HepG2 (cell line): ENCODE results near the gene SULT2A1. TPM values are rescaled to one million over a fixed set of nuclear protein-coding genes. Genes with fewer than 3 reads are reported as not detected.
A peak's percentile ranks its signal among the peaks of the same experiment; 100 is the strongest.

Experiments used
- CBX1 ChIP-seq: IDR thresholded peaks from one replicate; pipeline ENCODE4 v1.6.1; 2016; ENCODE audit warnings: antibody characterized with exemption, low read depth
- ELF3 ChIP-seq: IDR thresholded peaks from 2 replicates; pipeline ENCODE4 v1.6.1; 2016; ENCODE audit warnings: missing genetic modification reagents, missing compliant biosample characterization
- HNF4G ChIP-seq, 2 experiments: sonication (generic) in 1 of 2; formaldehyde crosslinking in 1 of 2; IDR thresholded peaks; 2 replicates each; pipeline versions ENCODE4 v1.4.0 to v1.6.1; 2011 to 2020; ENCODE audit warnings: borderline replicate concordance in 2 of 2, low read depth in 2 of 2, mild to moderate bottlenecking in 2 of 2, low read length in 1 of 2, missing genetic modification reagents in 1 of 2, moderate library complexity in 1 of 2
- KAT2B ChIP-seq: fragments of 150-350 bp; IDR thresholded peaks from 2 replicates; pipeline ENCODE4 v1.6.1; 2014; ENCODE audit warnings: low read depth, low read length, borderline replicate concordance
- KDM5B ChIP-seq: sonication (generic); formaldehyde crosslinking; IDR thresholded peaks from 2 replicates; pipeline ENCODE4 v1.4.0; 2020; ENCODE audit warnings: missing genetic modification reagents, mild to moderate bottlenecking, borderline replicate concordance
- NR2F2 ChIP-seq: IDR thresholded peaks from 2 replicates; pipeline ENCODE4 v1.6.1; 2012; ENCODE audit warnings: low read depth, inconsistent platforms, borderline replicate concordance
- PTBP1 ChIP-seq: fragments of 200-400 bp; formaldehyde crosslinking; IDR thresholded peaks from 2 replicates; pipeline ENCODE4 v1.6.1; 2018; ENCODE audit warnings: low read length, low read depth; ENCODE audit not compliant: poor library complexity, severe bottlenecking
- ZBTB7B ChIP-seq: sonication (generic); formaldehyde crosslinking; IDR thresholded peaks from 2 replicates; pipeline ENCODE4 v1.4.0; 2020; ENCODE audit warnings: missing genetic modification reagents
- ZC3H4 ChIP-seq: sonication (generic); formaldehyde crosslinking; IDR thresholded peaks from 2 replicates; pipeline ENCODE4 v1.4.0; 2020; ENCODE audit warnings: missing genetic modification reagents, borderline replicate concordance
- ZFP41 ChIP-seq: sonication (generic); formaldehyde crosslinking; IDR thresholded peaks from 2 replicates; pipeline ENCODE4 v1.4.0; 2020; ENCODE audit warnings: mild to moderate bottlenecking, missing genetic modification reagents, borderline replicate concordance
- ZFP82 ChIP-seq: sonication (generic); formaldehyde crosslinking; IDR thresholded peaks from 2 replicates; pipeline ENCODE4 v1.5.1; 2020; ENCODE audit warnings: mild to moderate bottlenecking, missing genetic modification reagents, borderline replicate concordance
- ZNF224 ChIP-seq: sonication (generic); formaldehyde crosslinking; IDR thresholded peaks from 2 replicates; pipeline ENCODE4 v1.5.0; 2020; ENCODE audit warnings: mild to moderate bottlenecking, missing genetic modification reagents
- ZNF354B ChIP-seq: sonication (generic); formaldehyde crosslinking; IDR thresholded peaks from 2 replicates; pipeline ENCODE4 v1.8.0; 2022; ENCODE audit warnings: mild to moderate bottlenecking, missing genetic modification reagents
- ZNF484 ChIP-seq: sonication (generic); formaldehyde crosslinking; IDR thresholded peaks from 2 replicates; pipeline ENCODE4 v1.5.1; 2020; ENCODE audit warnings: mild to moderate bottlenecking, low read depth, missing genetic modification reagents, borderline replicate concordance
- ZNF589 ChIP-seq: sonication (generic); formaldehyde crosslinking; conservative IDR thresholded peaks from 2 replicates; pipeline ENCODE4 v1.8.0; 2022; ENCODE audit warnings: mild to moderate bottlenecking, moderate library complexity, missing genetic modification reagents
- ZNF660 ChIP-seq: sonication (generic); formaldehyde crosslinking; IDR thresholded peaks from 2 replicates; pipeline ENCODE4 v1.5.1; 2020; ENCODE audit warnings: mild to moderate bottlenecking, low read depth, missing genetic modification reagents, borderline replicate concordance
- ZNF768 ChIP-seq: sonication (generic); formaldehyde crosslinking; IDR thresholded peaks from 2 replicates; pipeline ENCODE4 v1.4.0; 2020; ENCODE audit warnings: missing genetic modification reagents
- ZNF770 ChIP-seq: sonication (generic); formaldehyde crosslinking; IDR thresholded peaks from 2 replicates; pipeline ENCODE4 v1.5.0; 2020; ENCODE audit warnings: mild to moderate bottlenecking, missing genetic modification reagents
- ZSCAN25 ChIP-seq: sonication (generic); formaldehyde crosslinking; IDR thresholded peaks from 2 replicates; pipeline ENCODE4 v1.8.0; 2022; ENCODE audit warnings: mild to moderate bottlenecking, missing genetic modification reagents
- polyA plus RNA-seq, 8 experiments: library from polyadenylated mRNA; depleted of rRNA in 3 of 8; stranded (reverse) in 7 of 8; unstranded in 1 of 8; fragments of >200 nt; fragmentation: Illumina TruSeq in 4 of 8; extraction: Trizol in 4 of 8; gene quantifications; 2 replicates each; pipeline versions ENCODE4 v1.2.1 to v1.2.3, GENCODE V29; 2011 to 2016; ENCODE audit warnings: low read depth in 4 of 8, missing spikeins in 1 of 8, mixed read lengths in 1 of 8; ENCODE audit not compliant: insufficient read depth in 1 of 8
- total RNA-seq, 5 experiments: library from RNA; depleted of rRNA; stranded (reverse); fragments of >200 nt; fragmentation: Illumina TruSeq; extraction: Trizol; gene quantifications; 2 replicates each; pipeline ENCODE4 v1.2.3, GENCODE V29; 2016; ENCODE audit warnings: low read depth in 1 of 5
- TF ChIP-seq, protein P1 (sequence below): sonication (generic); formaldehyde crosslinking; IDR thresholded peaks from 2 replicates; pipeline ENCODE4 v1.4.0; 2020; ENCODE audit warnings: missing genetic modification reagents
- TF ChIP-seq, protein P2 (sequence below): sonication (generic); formaldehyde crosslinking; IDR thresholded peaks from 2 replicates; pipeline ENCODE4 v1.5.0; 2020; ENCODE audit warnings: missing genetic modification reagents, mild to moderate bottlenecking, borderline replicate concordance
- TF ChIP-seq, protein P3 (sequence below): sonication (generic); formaldehyde crosslinking; IDR thresholded peaks from 2 replicates; pipeline ENCODE4 v1.4.0; 2020; ENCODE audit warnings: missing genetic modification reagents, low read depth, mild to moderate bottlenecking, borderline replicate concordance

SULT2A1 gene
- total and polyA plus RNA-seq, 2 of the 13 experiments (the other 11 are each of a cell fraction or from before 2014, with no cell fraction given): 137 to 193 TPM

DNA sequence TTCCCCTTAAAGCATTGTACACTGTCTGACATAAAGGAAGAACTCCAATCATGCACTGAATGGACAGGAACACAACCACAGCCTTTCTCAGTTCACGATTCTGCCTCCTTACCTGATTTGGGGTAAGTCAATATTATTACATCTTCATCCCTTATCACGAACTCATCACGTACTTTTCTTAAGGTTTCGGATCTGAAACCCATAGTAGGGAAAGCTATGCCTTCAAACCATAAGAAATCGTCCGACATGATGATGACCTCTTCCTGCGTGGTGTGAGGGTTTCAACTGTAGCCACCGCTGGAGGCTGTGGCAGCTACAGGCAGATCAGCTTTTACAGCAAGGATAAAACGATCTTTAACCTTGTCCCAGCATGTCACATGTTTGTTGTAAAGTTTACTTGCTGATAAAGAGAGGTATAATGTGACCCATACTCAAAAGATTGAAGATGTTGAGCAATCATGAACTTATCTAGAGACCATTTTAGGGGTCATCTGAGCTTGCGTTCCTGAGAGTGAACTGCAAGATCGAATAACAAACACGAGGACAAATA lies at the start of gene SULT2A1 (continued):
- TF ChIP-seq, protein P1, sequence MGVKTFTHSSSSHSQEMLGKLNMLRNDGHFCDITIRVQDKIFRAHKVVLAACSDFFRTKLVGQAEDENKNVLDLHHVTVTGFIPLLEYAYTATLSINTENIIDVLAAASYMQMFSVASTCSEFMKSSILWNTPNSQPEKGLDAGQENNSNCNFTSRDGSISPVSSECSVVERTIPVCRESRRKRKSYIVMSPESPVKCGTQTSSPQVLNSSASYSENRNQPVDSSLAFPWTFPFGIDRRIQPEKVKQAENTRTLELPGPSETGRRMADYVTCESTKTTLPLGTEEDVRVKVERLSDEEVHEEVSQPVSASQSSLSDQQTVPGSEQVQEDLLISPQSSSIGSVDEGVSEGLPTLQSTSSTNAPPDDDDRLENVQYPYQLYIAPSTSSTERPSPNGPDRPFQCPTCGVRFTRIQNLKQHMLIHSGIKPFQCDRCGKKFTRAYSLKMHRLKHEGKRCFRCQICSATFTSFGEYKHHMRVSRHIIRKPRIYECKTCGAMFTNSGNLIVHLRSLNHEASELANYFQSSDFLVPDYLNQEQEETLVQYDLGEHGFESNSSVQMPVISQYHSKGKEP (CRISPR knock-in tag): no peak
- TF ChIP-seq ELF3 (CRISPR knock-in tag) (peak; percentile 70), ZC3H4 (CRISPR knock-in tag) (no peak), HNF4G (IDR thresholded peaks at IDR 0.05; ENCODE audit: borderline replicate concordance, low read depth, low read length) (peak; percentile 55; the same call in 1 of the 2 replicates), HNF4G (CRISPR knock-in tag; IDR thresholded peaks at IDR 0.05; ENCODE audit: borderline replicate concordance, low read depth) (no peak), ZNF660 (CRISPR knock-in tag) (no peak), ZNF224 (CRISPR knock-in tag) (peak; percentile 47; the same call in 1 of the 2 replicates), ZNF354B (CRISPR knock-in tag) (0 out of 2 replicates have a peak, but pooled peaks have one; percentile 65), ZNF589 (CRISPR knock-in tag) (peak; percentile 47; the same call in 1 of the 2 replicates), NR2F2 (peak; percentile 75; the same call in 1 of the 2 replicates), ZBTB7B (CRISPR knock-in tag) (peak; percentile 73), CBX1 (no peak), KAT2B (no peak), ZFP82 (CRISPR knock-in tag) (no peak), KDM5B (CRISPR knock-in tag) (no peak), ZNF484 (no peak), ZNF768 (CRISPR knock-in tag) (no peak), ZNF770 (CRISPR knock-in tag) (peak; percentile 17; the same call in 1 of the 2 replicates), PTBP1 (no peak), ZSCAN25 (CRISPR knock-in tag) (no peak), ZFP41 (no peak)
- TF ChIP-seq, protein P2, sequence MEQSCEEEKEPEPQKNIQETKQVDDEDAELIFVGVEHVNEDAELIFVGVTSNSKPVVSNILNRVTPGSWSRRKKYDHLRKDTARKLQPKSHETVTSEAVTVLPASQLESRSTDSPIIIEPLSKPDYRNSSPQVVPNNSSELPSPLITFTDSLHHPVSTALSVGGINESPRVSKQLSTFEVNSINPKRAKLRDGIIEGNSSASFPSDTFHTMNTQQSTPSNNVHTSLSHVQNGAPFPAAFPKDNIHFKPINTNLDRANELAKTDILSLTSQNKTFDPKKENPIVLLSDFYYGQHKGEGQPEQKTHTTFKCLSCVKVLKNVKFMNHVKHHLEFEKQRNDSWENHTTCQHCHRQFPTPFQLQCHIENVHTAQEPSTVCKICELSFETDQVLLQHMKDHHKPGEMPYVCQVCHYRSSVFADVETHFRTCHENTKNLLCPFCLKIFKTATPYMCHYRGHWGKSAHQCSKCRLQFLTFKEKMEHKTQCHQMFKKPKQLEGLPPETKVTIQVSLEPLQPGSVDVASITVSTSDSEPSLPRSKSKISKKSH: no peak
- TF ChIP-seq, protein P3, sequence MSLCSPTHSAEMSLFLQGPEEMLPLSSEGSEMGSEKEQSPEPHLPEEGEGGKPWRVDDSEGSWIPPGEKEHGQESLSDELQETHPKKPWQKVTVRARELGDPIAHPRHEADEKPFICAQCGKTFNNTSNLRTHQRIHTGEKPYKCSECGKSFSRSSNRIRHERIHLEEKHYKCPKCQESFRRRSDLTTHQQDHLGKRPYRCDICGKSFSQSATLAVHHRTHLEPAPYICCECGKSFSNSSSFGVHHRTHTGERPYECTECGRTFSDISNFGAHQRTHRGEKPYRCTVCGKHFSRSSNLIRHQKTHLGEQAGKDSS (CRISPR knock-in tag): no peak; the same call in 1 of the 2 replicates
